ENCODE measurements around the gene GTF3C5. TPM values are rescaled to one million over a fixed set of nuclear protein-coding genes. Genes with fewer than 3 reads are reported as not detected.

GTF3C5 gene
- total RNA-seq, 1 donor from 2014 or later = 32.3 TPM

DNA sequence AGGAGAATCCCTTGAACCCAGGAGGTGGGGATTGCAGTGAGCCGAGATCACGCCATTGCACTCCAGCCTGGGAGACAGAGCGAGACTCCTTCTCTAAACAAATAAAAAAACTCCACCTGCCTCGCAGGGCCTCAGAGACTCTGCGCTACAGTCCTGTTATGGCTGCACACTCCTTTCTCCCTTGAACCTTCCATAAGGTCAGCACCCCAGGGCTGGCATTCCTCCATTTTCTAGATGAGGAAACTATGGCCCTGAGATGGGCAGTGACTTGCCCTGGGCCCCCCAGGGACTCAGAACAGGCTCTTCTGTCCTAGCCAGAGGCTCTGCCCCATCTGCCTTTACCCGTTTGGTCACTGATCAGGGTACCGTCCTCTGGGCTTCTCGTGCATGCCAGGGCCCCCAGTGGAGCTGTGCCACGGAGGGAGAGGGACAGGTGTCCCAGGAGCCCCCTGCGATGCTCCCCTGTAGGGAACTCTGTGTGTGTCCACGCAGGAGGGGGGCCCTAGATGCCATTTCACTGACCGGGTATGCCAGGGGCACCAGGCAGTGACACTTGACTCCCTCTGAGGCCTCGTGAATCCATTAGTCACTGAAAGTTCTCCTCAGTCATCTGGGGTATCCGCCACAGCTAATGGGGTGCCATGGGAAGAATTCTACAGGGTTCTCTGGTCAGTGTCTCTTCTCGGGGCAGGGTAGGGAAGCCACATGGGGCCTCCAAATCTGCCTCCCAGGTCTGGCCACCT, 74.1 kb downstream of the GTF3C5 start:
- no peak for DNase-seq (ENCODE audit: low spot score)

DNA sequence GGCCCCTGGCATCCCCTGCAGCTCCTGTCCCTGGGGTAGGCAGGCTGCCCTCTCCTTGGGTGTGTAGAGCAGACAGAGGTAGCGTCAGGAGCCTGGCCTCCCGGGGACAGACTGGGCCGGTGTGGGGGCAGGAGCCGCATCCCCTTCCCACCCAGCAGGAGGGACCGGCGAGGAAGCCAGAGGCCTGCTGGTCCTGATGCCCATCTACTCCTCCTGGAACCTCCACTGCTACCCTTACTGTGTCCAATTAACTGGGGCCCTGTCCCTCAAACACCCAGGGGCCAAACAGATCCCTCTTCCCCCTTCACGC, 74.6 kb downstream of the GTF3C5 start:
- DNase-seq (ENCODE audit: low spot score) = no peak

GRCh38 chr9:133106511-133107244, 75.9 kb downstream of the GTF3C5 start:
- no peak for DNase-seq (ENCODE audit: low spot score)

DNA sequence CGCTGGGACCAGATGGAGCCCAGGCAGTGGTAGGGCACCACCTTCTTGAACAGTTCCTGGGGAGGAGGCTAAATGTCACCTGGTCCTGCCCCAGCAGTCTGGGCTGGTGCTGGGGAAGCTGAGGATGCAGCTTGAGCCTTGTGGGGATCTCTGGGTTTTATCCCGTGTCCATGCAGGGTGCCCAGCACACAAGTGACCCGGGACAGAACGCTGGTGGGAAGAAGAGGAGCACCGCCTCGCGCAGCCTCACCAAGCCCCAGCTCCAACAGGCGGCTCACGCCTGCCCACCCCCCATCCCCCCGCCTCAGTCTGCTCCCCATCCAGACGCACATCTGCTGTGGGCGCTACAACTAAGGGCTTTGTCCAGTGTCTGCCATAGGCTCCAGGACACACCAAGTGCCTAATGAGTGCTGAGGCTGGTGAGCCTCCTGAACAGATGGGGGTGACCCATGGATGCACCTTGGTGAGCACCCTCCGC, 76.5 kb downstream of the GTF3C5 start:
- DNase-seq (ENCODE audit: low spot score) = no peak

Small RNAs within 50 kb of the gene (microRNA-seq; reads per million reads assigned to microRNA genes)
- gene MIR6877 (ENCODE audit: borderline number of aligned reads) = not detected

Other genes with a start within 250 kb of the GTF3C5 start
- 1.5 TPM for gene AK8, start 152.7 kb upstream of the GTF3C5 start, total RNA-seq
- 3.9 TPM for gene SPACA9, start 152.1 kb upstream of the GTF3C5 start, total RNA-seq
- 36.3 TPM for gene TSC1, start 86.4 kb upstream of the GTF3C5 start, total RNA-seq
- gene GFI1B, start 52.3 kb upstream of the GTF3C5 start, total RNA-seq = not detected
- gene CEL, start 31.0 kb downstream of the GTF3C5 start, total RNA-seq = 2.2 TPM
- 58.4 TPM for gene RALGDS, start 90.2 kb downstream of the GTF3C5 start, total RNA-seq
- 25.1 TPM for gene GBGT1, start 132.9 kb downstream of the GTF3C5 start, total RNA-seq
- gene OBP2B, start 178.3 kb downstream of the GTF3C5 start, total RNA-seq = not detected
- gene ABO, start 244.2 kb downstream of the GTF3C5 start, total RNA-seq = 2.3 TPM